Measurements from ENCODE around the gene MCOLN2. TPM values are rescaled to one million over a fixed set of nuclear protein-coding genes. Genes with fewer than 3 reads are reported as not detected.

MCOLN2 gene
- total RNA-seq, 1 donor from 2014 or later: 1.0 TPM

GRCh38 chr1:84968865-84969264, 28.0 kb downstream of the MCOLN2 start:
- Mint-ChIP-seq H3K27me3 (ENCODE audit: low read depth) (no peaks in the 10 kb centered on the region), H3K9me3 (no peaks in the 10 kb centered on the region), H3K27ac (ENCODE audit: unreplicated experiment) (no peak overlapping the region), H3K4me3 (no peak overlapping the region), H3K4me1 (no peaks in the 10 kb centered on the region), H3K36me3 (ENCODE audit: low read depth) (no peaks in the 10 kb centered on the region)
- no peak for DNase-seq (ENCODE audit: low read depth, low spot score)
- no peak for TF ChIP-seq CTCF (conservative IDR thresholded peaks at IDR 0.05)

GRCh38 chr1:84968101-84968500, 28.8 kb downstream of the MCOLN2 start:
- DNase-seq (ENCODE audit: low read depth, low spot score): no peak
- Mint-ChIP-seq H3K27me3 (ENCODE audit: low read depth) (no peaks in the 10 kb centered on the region), H3K27ac (ENCODE audit: unreplicated experiment) (no peak overlapping the region), H3K4me3 (no peak overlapping the region), H3K4me1 (no peaks in the 10 kb centered on the region), H3K36me3 (ENCODE audit: low read depth) (no peaks in the 10 kb centered on the region), H3K9me3 (no peaks in the 10 kb centered on the region)
- TF ChIP-seq CTCF (conservative IDR thresholded peaks at IDR 0.05): no peak

GRCh38 chr1:84967666-84968065, 29.2 kb downstream of the MCOLN2 start:
- H3K4me3 Mint-ChIP-seq: no peak overlapping the region
- no peak for DNase-seq (ENCODE audit: low read depth, low spot score)
- no peaks in the 10 kb centered on the region for H3K27me3 Mint-ChIP-seq (ENCODE audit: low read depth)
- no peak overlapping the region for H3K27ac Mint-ChIP-seq (ENCODE audit: unreplicated experiment)
- no peaks in the 10 kb centered on the region for H3K36me3 Mint-ChIP-seq (ENCODE audit: low read depth)
- no peaks in the 10 kb centered on the region for H3K9me3 Mint-ChIP-seq
- no peaks in the 10 kb centered on the region for H3K4me1 Mint-ChIP-seq
- TF ChIP-seq CTCF (conservative IDR thresholded peaks at IDR 0.05): no peak

GRCh38 chr1:84963021-84963420, 33.9 kb downstream of the MCOLN2 start:
- no peak for DNase-seq (ENCODE audit: low read depth, low spot score)
- no peak for TF ChIP-seq CTCF (conservative IDR thresholded peaks at IDR 0.05)
- H3K4me3 Mint-ChIP-seq: no peak overlapping the region
- H3K4me1 Mint-ChIP-seq: no peaks in the 10 kb centered on the region
- H3K27me3 Mint-ChIP-seq (ENCODE audit: low read depth): no peaks in the 10 kb centered on the region
- H3K27ac Mint-ChIP-seq (ENCODE audit: unreplicated experiment): no peak overlapping the region
- no peaks in the 10 kb centered on the region for H3K36me3 Mint-ChIP-seq (ENCODE audit: low read depth)
- no peaks in the 10 kb centered on the region for H3K9me3 Mint-ChIP-seq

GRCh38 chr1:84961316-84961715, 35.6 kb downstream of the MCOLN2 start:
- DNase-seq (ENCODE audit: low read depth, low spot score): no peak
- no peak for TF ChIP-seq CTCF (conservative IDR thresholded peaks at IDR 0.05)
- no peak overlapping the region for H3K4me3 Mint-ChIP-seq
- H3K27ac Mint-ChIP-seq (ENCODE audit: unreplicated experiment): no peak overlapping the region
- H3K9me3 Mint-ChIP-seq: no peaks in the 10 kb centered on the region
- H3K36me3 Mint-ChIP-seq (ENCODE audit: low read depth): no peaks in the 10 kb centered on the region
- no peaks in the 10 kb centered on the region for H3K4me1 Mint-ChIP-seq
- H3K27me3 Mint-ChIP-seq (ENCODE audit: low read depth): peaks cover 4% of the 10 kb centered on the region

GRCh38 chr1:84960371-84960770, 36.5 kb downstream of the MCOLN2 start:
- no peak for TF ChIP-seq CTCF (conservative IDR thresholded peaks at IDR 0.05)
- no peaks in the 10 kb centered on the region for H3K9me3 Mint-ChIP-seq

More at GRCh38 chr1:84960371-84960770, 36.5 kb downstream of the MCOLN2 start:
- DNase-seq (ENCODE audit: low read depth, low spot score): no peak
- H3K4me1 Mint-ChIP-seq: no peaks in the 10 kb centered on the region
- no peak overlapping the region for H3K27ac Mint-ChIP-seq (ENCODE audit: unreplicated experiment)
- no peak overlapping the region for H3K4me3 Mint-ChIP-seq
- peaks cover 9% of the 10 kb centered on the region for H3K27me3 Mint-ChIP-seq (ENCODE audit: low read depth)
- no peaks in the 10 kb centered on the region for H3K36me3 Mint-ChIP-seq (ENCODE audit: low read depth)

Data from neural crest cell (in vitro differentiated cells).